Raji (cell line): ENCODE results near the gene TMEM135.

Source experiments
- POLR2A ChIP-seq: IDR thresholded peaks from 2 replicates; pipeline ENCODE4 v1.6.1; 2011; ENCODE audit warnings: low read depth, low read length, control low read depth; ENCODE audit not compliant: insufficient read depth

The TMEM135 gene

DNA sequence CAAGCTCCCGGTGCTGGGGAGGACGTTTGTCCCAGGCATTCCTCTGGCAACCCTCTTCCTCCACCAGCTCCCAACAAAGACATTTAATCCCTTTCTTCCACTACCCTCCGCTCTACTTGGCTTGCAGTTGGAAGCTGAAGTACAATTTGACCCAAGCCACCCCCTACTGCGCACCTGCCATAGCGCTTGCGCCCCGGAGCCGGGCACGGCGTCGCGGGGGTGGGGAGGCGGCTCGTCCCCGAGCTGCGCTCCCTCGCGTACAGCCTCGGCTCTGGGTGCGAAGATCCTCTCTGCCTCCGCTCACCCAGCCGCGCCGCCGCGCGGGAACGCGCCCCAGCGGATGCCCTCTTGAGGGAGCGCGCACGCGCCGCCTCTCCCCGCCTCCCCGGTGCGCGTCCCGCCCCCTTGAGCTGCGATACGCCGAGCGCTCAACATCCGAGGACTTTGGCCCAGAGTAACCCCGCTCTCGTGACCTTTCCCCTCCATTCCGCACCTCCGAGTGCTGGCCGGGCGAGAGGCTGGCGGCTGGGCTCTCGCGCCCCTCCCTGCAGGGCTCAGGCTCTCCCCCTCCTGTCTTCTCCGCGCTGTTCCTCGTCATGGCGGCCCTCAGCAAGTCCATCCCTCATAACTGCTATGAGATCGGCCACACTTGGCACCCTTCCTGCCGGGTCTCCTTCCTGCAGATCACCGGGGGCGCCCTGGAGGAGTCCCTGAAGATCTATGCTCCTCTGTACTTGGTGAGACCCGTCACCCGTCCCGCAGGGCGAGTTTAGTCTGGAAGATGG, at the start of gene TMEM135:
TMEM135 (plus strand) TSS at position 485 of the 785 bp plus-strand sequence; CDS start at position 597, 112 bp downstream.
- TF ChIP-seq POLR2A = peak; percentile 82

DNA sequence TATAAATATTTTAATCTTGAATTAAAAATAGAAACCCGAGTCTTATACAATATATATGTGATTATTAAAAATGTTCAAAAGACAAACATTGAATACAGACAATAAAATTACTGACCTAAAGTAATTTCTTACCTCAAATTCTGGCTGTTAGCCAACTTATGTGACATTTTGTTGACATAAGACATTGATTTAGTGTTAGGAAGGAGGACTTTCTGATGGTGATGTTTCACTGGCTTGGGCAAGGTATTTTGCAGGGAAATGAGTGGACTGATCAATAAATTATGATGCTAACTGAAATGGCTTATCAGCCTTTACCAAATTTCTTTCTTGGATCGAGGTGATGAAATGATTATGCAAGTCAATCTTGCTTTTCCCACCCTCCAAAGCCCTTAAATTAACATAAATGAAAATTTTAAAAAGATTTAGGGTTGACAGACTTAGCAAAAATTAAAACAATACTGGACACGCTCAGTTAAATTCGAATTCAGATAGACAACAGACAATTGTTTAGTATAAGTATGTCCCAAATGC, 49.3 kb upstream of the TMEM135 start:
- no peak for TF ChIP-seq POLR2A

GRCh38 chr11:86990031-86990430, 47.7 kb upstream of the TMEM135 start:
- no peak for TF ChIP-seq POLR2A

DNA sequence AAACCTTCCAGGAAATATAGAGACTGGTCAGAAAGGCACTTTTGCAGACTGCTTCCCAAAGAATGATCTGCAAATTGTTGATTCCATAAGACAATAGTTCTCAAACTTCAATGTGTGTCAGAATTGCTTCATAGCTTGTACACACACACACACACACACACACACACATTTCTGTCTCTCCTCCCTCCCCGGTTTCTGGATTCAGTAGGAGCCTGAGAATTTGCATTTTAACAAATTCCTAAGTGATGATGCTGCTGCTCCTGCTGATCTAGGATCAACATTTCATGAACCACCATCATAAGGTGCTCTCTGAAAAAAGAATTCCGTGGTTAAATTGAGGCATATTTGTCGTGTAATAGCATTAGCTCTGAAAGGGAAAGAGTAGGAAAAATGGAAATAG, 47.2 kb upstream of the TMEM135 start:
- no peak for TF ChIP-seq POLR2A

GRCh38 chr11:86991341-86991740, 46.4 kb upstream of the TMEM135 start:
- no peak for TF ChIP-seq POLR2A

- no peak for TF ChIP-seq POLR2A
Observed at GRCh38 chr11:86993031-86993430, 44.7 kb upstream of the TMEM135 start.

- TF ChIP-seq POLR2A = no peak
Observed at GRCh38 chr11:86996953-86997570, 40.7 kb upstream of the TMEM135 start.

DNA sequence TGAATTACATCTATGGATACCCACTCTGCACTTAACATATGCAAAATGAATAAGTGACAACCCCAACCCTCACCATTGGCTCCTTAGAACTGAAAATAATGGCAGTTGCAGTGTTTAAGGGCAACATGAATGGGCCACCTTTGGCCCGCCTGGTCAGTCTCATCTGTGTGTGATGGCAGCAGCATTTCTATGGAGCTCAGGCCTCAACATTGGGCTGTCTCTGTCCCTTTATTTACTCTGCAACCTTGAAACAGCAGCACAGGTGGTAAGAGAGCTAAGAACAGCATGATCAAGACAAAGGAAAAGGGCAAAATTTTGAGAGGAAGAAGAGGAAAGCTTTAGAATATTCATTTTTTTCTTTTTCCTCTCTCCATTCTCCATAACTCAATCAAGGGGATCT, 38.3 kb upstream of the TMEM135 start:
- TF ChIP-seq POLR2A = no peak

DNA sequence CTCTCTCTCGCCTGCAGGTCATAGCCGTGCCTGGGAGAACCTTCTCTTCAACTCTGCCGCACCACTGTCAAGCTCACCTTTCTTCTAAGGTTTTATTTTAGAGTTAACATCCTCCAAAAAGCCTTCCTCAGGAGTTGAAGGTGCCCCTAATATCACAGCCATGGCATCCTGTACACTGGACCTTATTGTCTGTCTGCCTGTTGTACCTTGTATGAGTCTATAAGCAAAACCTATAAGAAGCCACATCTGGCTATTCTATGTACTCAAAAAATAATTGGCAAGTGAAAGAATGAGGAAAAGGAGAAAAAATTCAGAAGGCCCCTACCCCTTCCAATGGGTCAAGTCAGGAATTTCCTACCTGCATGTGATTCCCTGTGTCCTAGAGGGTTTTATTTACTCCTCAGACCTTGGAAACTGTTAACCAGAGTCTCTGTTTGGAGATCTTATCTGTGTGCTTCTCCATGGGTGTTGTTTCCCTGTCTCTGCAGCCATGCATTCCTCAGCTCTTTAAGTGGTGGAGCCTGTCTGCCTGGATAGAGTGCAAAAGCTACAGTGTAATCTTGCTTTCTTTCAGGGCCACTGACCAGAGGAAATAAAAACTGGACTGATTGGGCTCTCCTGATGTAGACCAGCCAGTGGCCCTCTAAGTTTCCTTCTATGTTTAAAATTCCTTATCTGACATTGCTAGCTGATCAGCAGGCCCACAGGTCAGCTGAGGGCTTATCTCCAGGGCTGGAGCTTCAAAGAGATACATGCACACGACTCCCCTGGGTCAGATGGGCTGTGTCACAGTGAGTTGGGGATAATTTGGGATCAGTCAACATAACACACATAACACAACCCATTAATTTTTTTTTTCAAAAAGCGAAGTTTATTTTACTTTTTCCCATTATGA, 37.6 kb upstream of the TMEM135 start:
- no peak for TF ChIP-seq POLR2A

- TF ChIP-seq POLR2A = no peak
Observed at GRCh38 chr11:87002918-87003317, 34.8 kb upstream of the TMEM135 start.

DNA sequence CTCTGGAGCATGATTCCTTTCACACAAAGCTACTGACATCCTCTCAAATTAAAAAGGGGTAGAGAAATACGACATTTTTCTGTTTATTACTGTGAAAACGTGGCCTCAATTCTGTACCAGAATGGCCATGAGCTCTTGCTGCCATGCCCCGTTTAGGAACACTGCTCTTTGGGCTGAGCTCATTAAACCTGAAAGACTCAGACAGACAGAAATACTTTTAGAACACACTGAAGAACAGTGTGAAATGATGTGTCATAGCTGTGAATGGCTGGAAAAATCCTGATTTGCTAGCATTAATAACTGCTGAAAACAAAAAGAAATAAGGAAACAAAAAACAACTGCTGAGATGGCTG, 32.2 kb upstream of the TMEM135 start:
- no peak for TF ChIP-seq POLR2A

GRCh38 chr11:87006035-87006434, 31.7 kb upstream of the TMEM135 start:
- no peak for TF ChIP-seq POLR2A

DNA sequence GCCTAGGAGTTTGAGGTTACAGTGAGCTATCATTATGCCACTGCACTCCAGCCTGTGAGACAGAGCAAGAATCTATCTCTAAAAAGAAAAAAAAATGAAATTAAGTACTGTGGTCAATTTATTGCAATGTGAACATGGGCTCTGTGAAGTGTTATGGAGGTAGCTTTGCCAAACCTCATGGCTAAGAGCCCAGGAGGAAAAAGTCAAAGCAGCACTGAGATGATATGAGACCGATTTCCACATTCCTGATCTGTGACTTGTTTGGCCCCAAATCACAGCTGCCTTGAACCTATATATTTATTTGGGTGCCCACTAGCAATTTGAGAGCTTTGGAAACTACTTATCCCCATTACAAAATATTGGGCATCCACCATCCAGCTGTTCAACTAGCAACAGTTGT, 29.8 kb upstream of the TMEM135 start:
- no peak for TF ChIP-seq POLR2A

GRCh38 chr11:87012089-87012488, 25.6 kb upstream of the TMEM135 start:
- no peak for TF ChIP-seq POLR2A

DNA sequence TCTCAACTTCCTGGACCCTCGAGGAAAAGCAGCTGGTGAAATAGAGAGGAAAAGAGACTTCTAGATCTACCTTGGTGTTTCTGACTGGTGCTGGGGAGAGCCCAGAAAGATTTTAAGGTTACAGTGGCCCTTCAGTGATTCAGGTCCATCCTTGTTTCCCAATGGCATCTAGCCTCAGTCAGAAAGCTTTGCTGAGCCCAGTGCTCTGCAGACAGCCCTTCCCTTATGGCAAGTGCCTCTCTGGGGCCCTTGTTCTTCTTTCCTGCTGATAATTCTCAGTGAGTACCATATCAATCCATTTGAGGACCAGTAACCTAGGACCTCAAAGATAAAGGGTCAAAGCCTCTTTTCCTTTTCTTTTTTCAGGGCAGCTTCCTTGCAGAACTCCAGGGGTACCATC, 25.1 kb upstream of the TMEM135 start:
- no peak for TF ChIP-seq POLR2A
